OCI-LY1 (cell line): ENCODE data around the gene FYN.

ENCODE experiments used
- EZH2 ChIP-seq: fragments of 200-600 bp; sonication (generic), shearing (Covaris generic); IDR thresholded peaks from 2 replicates; pipeline ENCODE4 v1.8.0; 2017; ENCODE audit warnings: borderline replicate concordance, mixed run types, mild to moderate bottlenecking, antibody characterized with exemption, low read length, moderate library complexity, mixed read lengths
- TF ChIP-seq, protein P1 (sequence below): fragments of 200-600 bp; sonication (generic), shearing (Covaris generic); IDR thresholded peaks from 2 replicates; pipeline ENCODE4 v1.5.1; 2017; ENCODE audit warnings: mild to moderate bottlenecking, antibody characterized with exemption, low read length, moderate library complexity, mixed read lengths

DNA sequence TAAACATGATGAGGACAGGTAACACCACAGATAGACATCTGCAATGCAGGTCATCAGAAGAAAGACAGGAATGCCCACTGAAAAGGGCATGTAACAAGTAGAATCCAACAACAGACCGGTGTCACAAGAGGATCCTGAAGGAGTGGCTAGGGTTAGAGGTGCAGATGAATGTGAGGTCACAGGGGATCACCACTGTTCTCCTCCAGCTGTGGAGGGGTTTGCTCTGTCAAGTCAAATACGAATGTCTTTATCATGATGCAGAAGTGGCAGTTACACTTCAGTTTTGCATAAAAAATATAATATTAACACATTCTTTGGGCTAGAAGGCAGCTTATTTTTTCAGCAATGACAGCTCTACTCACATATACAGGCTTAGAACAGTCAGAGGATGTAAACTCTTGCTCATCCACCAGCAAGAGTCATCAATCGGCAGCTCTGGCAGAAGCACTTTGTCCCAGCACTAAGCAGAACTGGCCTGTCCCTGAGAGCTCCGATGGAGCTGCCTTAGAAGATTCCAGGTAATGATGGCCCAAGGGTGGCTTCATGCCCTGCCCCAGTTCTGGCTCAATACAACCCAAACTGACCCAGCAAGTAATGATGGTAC, 137.1 kb downstream of the FYN start:
- TF ChIP-seq, protein P1, sequence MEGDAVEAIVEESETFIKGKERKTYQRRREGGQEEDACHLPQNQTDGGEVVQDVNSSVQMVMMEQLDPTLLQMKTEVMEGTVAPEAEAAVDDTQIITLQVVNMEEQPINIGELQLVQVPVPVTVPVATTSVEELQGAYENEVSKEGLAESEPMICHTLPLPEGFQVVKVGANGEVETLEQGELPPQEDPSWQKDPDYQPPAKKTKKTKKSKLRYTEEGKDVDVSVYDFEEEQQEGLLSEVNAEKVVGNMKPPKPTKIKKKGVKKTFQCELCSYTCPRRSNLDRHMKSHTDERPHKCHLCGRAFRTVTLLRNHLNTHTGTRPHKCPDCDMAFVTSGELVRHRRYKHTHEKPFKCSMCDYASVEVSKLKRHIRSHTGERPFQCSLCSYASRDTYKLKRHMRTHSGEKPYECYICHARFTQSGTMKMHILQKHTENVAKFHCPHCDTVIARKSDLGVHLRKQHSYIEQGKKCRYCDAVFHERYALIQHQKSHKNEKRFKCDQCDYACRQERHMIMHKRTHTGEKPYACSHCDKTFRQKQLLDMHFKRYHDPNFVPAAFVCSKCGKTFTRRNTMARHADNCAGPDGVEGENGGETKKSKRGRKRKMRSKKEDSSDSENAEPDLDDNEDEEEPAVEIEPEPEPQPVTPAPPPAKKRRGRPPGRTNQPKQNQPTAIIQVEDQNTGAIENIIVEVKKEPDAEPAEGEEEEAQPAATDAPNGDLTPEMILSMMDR = no peak
- TF ChIP-seq EZH2 = no peak
